Esophagus squamous epithelium (tissue), 4 donors: ENCODE results near the gene RHEBL1.

ENCODE experiments used
- POLR2A ChIP-seq, 4 donors: fragments of 450-650 bp; IDR thresholded peaks; one replicate each; pipeline ENCODE4 v1.6.1; 2017; ENCODE audit warnings: antibody characterized with exemption in 4 of 4, mild to moderate bottlenecking in 4 of 4, moderate library complexity in 3 of 4
- TF ChIP-seq, protein P1 (sequence below), 6 experiments: fragments of 450-650 bp in 4 of 6; fragments of 200-600 bp in 2 of 6; sonication (generic) in 2 of 6; IDR thresholded peaks; one replicate each; pipeline ENCODE4 v1.5.1; 2016 to 2019; ENCODE audit warnings: antibody characterized with exemption in 6 of 6, mild to moderate bottlenecking in 4 of 6, moderate library complexity in 4 of 6

DNA sequence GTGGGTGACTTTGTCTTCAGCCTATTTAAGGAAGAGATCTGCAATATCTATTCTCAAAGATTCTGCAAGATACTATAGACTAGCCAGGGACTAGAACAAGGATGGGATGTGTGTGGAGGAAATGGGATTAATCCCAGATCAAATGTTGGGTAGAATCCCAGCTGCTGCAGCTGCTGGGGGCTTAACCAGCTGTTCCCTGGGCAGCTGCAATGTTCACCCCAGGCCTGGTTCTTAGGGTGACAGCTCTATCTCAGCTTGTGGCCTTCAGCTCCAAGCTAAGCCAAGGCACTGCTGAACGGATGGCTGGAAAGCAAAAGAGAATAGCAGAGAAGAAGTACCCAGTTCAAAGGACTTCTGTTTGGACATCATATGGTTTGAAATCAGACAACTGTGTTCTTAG, 10.0 kb upstream of the RHEBL1 start:
- TF ChIP-seq, protein P1, sequence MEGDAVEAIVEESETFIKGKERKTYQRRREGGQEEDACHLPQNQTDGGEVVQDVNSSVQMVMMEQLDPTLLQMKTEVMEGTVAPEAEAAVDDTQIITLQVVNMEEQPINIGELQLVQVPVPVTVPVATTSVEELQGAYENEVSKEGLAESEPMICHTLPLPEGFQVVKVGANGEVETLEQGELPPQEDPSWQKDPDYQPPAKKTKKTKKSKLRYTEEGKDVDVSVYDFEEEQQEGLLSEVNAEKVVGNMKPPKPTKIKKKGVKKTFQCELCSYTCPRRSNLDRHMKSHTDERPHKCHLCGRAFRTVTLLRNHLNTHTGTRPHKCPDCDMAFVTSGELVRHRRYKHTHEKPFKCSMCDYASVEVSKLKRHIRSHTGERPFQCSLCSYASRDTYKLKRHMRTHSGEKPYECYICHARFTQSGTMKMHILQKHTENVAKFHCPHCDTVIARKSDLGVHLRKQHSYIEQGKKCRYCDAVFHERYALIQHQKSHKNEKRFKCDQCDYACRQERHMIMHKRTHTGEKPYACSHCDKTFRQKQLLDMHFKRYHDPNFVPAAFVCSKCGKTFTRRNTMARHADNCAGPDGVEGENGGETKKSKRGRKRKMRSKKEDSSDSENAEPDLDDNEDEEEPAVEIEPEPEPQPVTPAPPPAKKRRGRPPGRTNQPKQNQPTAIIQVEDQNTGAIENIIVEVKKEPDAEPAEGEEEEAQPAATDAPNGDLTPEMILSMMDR (IDR thresholded peaks at IDR 0.05), result no peak
- TF ChIP-seq POLR2A (IDR thresholded peaks at IDR 0.05), result no peak
